T-helper 22 cell (primary cell): ENCODE data around the gene NTMT1.

ENCODE experiments used
- DNase-seq: peaks from one replicate; pipeline ENCODE4 v3.0.0-alpha.2; 2020; ENCODE audit warnings: low read depth

Gene NTMT1

DNA sequence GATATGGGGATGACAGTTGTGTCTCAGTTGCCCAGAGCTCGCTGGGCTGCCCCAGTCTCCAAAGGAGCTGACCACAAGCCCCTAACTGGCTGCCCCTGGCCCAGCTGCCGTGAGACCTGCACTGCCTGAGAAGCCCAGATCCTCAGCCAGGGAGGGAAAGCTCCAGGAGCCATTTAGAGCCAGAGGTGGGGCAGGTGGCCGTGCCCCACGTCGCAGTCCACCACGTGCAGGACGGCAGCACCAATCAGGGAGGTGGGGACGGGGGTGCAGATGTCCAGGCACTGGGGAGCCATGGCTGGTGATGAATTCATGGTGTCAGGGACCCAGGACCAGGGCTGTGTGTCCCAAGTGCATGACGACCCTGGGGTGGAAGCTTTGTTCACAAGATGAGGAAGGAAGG is 52.9 kb downstream of the NTMT1 start:
- no peak for DNase-seq

GRCh38 chr9:129679537-129679936 is 53.6 kb downstream of the NTMT1 start:
- DNase-seq, result no peak

- no peak for DNase-seq
Observed at GRCh38 chr9:129681924-129682323, 56.0 kb downstream of the NTMT1 start.

DNA sequence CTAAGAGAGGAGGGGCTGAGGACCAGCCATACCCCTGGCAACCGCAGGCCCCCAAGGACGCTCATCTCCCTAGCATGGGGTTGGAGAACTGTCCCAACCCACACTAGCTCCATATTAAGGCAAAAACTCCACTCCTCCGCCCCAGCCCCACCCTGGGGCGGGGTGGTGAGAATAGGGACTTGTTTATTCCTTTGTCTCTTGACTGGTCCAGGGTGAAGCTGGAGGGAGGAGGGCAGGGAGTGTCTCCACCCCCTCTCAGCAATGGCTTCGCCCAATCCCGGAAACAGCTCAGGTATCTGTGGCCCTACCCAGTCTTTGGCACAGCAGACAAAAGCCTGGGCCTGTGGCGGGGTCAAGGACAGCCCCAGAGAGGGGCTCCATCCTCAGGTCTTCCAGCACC is 56.4 kb downstream of the NTMT1 start:
- no peak for DNase-seq

GRCh38 chr9:129685220-129685932 is 59.4 kb downstream of the NTMT1 start:
- no peak for DNase-seq
